ENCODE data around the gene CXorf66. TPM values are rescaled to one million over a fixed set of nuclear protein-coding genes. Genes with fewer than 3 reads are reported as not detected.
"Not testable (repeated sequence)": the region's sequence is repeated elsewhere in the genome, so short reads cannot be mapped to it uniquely, and the experiment has no call there.

CXorf66 gene
- total and polyA plus RNA-seq, 4 donors, result not detected

GRCh38 chrX:139924696-139925095, 40.6 kb downstream of the CXorf66 start:
- peaks cover 0 to 7% (median 0%) of the 10 kb centered on the region in 3 donors for H3K27me3 ChIP-seq (ENCODE audit: control insufficient read depth in 3 of 3, insufficient read depth in 3 of 3, low read length in 2 of 3)
- no peak overlapping the region for H3K27ac ChIP-seq (ENCODE audit: low read depth in 1 of 2, low read length in 1 of 2)
- DNase-seq (peak in 2 of 3 donors; percentile 16 to 17), ATAC-seq (ENCODE audit: insufficient read depth, low FRiP score) (no peak)
- 54 to 67% methylated on average over 6 of the region's 6 CpGs for WGBS, 2 donors
- H3K4me3 ChIP-seq, result no peak overlapping the region
- H3K36me3 ChIP-seq (ENCODE audit: control insufficient read depth in 4 of 4, insufficient read depth in 4 of 4, low read length in 4 of 4), result no peaks in the 10 kb centered on the region
- H3K9me3 ChIP-seq (ENCODE audit: control insufficient read depth in 4 of 4, insufficient read depth in 3 of 4, low read length in 3 of 4), result peaks cover 0 to 4% (median 0%) of the 10 kb centered on the region in 4 donors
- no peak overlapping the region for H3K9ac ChIP-seq (ENCODE audit: insufficient read depth in 1 of 2, low read length in 2 of 2)
- no peaks in the 10 kb centered on the region for H3K4me1 ChIP-seq (ENCODE audit: control insufficient read depth in 5 of 5, insufficient read depth in 5 of 5, low read length in 5 of 5)
- TF ChIP-seq CTCF (IDR thresholded peaks at IDR 0.05; ENCODE audit: control extremely low read depth, extremely low read depth), result no peak

GRCh38 chrX:139924069-139924695, 41.1 kb downstream of the CXorf66 start:
- WGBS, 2 donors, result 37 to 49% methylated on average over 5 of the region's 5 CpGs
- DNase-seq (no peak), ATAC-seq (ENCODE audit: insufficient read depth, low FRiP score) (no peak)
- H3K27ac ChIP-seq (ENCODE audit: low read depth in 1 of 2, low read length in 1 of 2), result no peak overlapping the region
- no peak overlapping the region for H3K4me3 ChIP-seq
- TF ChIP-seq CTCF (IDR thresholded peaks at IDR 0.05; ENCODE audit: control extremely low read depth, extremely low read depth), result no peak
- no peaks in the 10 kb centered on the region for H3K4me1 ChIP-seq (ENCODE audit: control insufficient read depth in 5 of 5, insufficient read depth in 5 of 5, low read length in 5 of 5)
- peaks cover 0 to 4% (median 0%) of the 10 kb centered on the region in 4 donors for H3K9me3 ChIP-seq (ENCODE audit: control insufficient read depth in 4 of 4, insufficient read depth in 3 of 4, low read length in 3 of 4)
- H3K9ac ChIP-seq (ENCODE audit: insufficient read depth in 1 of 2, low read length in 2 of 2), result no peak overlapping the region
- H3K36me3 ChIP-seq (ENCODE audit: control insufficient read depth in 4 of 4, insufficient read depth in 4 of 4, low read length in 4 of 4), result no peaks in the 10 kb centered on the region
- H3K27me3 ChIP-seq (ENCODE audit: control insufficient read depth in 3 of 3, insufficient read depth in 3 of 3, low read length in 2 of 3), result peaks cover 0 to 7% (median 0%) of the 10 kb centered on the region in 3 donors

GRCh38 chrX:139921142-139921541, 44.2 kb downstream of the CXorf66 start:
- not testable (repeated sequence) for H3K4me3 ChIP-seq; DNase-seq; H3K27me3 ChIP-seq (ENCODE audit: control insufficient read depth in 3 of 3, insufficient read depth in 3 of 3, low read length in 2 of 3); ATAC-seq (ENCODE audit: insufficient read depth, low FRiP score); H3K36me3 ChIP-seq (ENCODE audit: control insufficient read depth in 4 of 4, insufficient read depth in 4 of 4, low read length in 4 of 4); H3K9me3 ChIP-seq (ENCODE audit: control insufficient read depth in 4 of 4, insufficient read depth in 3 of 4, low read length in 3 of 4); H3K27ac ChIP-seq (ENCODE audit: low read depth in 1 of 2, low read length in 1 of 2); H3K4me1 ChIP-seq (ENCODE audit: control insufficient read depth in 5 of 5, insufficient read depth in 5 of 5, low read length in 5 of 5); H3K9ac ChIP-seq (ENCODE audit: insufficient read depth in 1 of 2, low read length in 2 of 2)
- WGBS, 2 donors, result 52 to 63% methylated on average over 6 of the region's 6 CpGs

- H3K9ac ChIP-seq (ENCODE audit: insufficient read depth in 1 of 2, low read length in 2 of 2), result no peak overlapping the region
- H3K27ac ChIP-seq (ENCODE audit: low read depth in 1 of 2, low read length in 1 of 2), result no peak overlapping the region
- no peak overlapping the region for H3K4me3 ChIP-seq
- H3K27me3 ChIP-seq (ENCODE audit: control insufficient read depth in 3 of 3, insufficient read depth in 3 of 3, low read length in 2 of 3), result peaks cover 0 to 2% (median 0%) of the 10 kb centered on the region in 3 donors
- ATAC-seq (ENCODE audit: insufficient read depth, low FRiP score) (no peak), DNase-seq (no peak)
- 72 to 94% methylated on average over 1 of the region's 1 CpG for WGBS, 2 donors
- no peak for TF ChIP-seq CTCF (IDR thresholded peaks at IDR 0.05; ENCODE audit: control extremely low read depth, extremely low read depth)
- no peaks in the 10 kb centered on the region for H3K36me3 ChIP-seq (ENCODE audit: control insufficient read depth in 4 of 4, insufficient read depth in 4 of 4, low read length in 4 of 4)
- H3K4me1 ChIP-seq (ENCODE audit: control insufficient read depth in 5 of 5, insufficient read depth in 5 of 5, low read length in 5 of 5), result no peaks in the 10 kb centered on the region
- H3K9me3 ChIP-seq (ENCODE audit: control insufficient read depth in 4 of 4, insufficient read depth in 3 of 4, low read length in 3 of 4), result peaks cover 0 to 2% (median 0%) of the 10 kb centered on the region in 4 donors
Measured at GRCh38 chrX:139920316-139920715, 45.0 kb downstream of the CXorf66 start.
